ENCODE data around the gene ADAMTS2. TPM values are rescaled to one million over a fixed set of nuclear protein-coding genes. Genes with fewer than 3 reads are reported as not detected.

Gene ADAMTS2
- polyA plus RNA-seq, 3 donors: 0.74 to 2.3 TPM; not detected in 1

- H3K36me3 Mint-ChIP-seq: no peaks in the 10 kb centered on the region
- no peaks in the 10 kb centered on the region for H3K27me3 ChIP-seq (ENCODE audit: control insufficient read depth in 2 of 2, insufficient read depth in 2 of 2, low read length in 2 of 2)
- no peaks in the 10 kb centered on the region for H3K79me2 ChIP-seq (ENCODE audit: insufficient read depth, low read length)
- H3K4me3 ChIP-seq (replicated peaks in 1 of 3; ENCODE audit: low read depth in 2 of 3, low read length in 3 of 3): no peak overlapping the region
- no peak overlapping the region for H3K27ac Mint-ChIP-seq
- no peak overlapping the region for H3K27ac ChIP-seq (ENCODE audit: low read depth in 1 of 2, low read length in 2 of 2)
- peaks cover 8 to 10% of the 10 kb centered on the region in 2 donors for H3K9me3 ChIP-seq (replicated peaks in 1 of 2; ENCODE audit: control insufficient read depth in 1 of 2, insufficient read depth in 1 of 2, low read length in 2 of 2)
- no peaks in the 10 kb centered on the region for H4K20me1 ChIP-seq (ENCODE audit: insufficient read depth, low read length)
- no peak overlapping the region for H3K4me2 ChIP-seq (replicated peaks; ENCODE audit: extremely low read depth, low read length, poor library complexity, severe bottlenecking)
- no peak overlapping the region for H3K4me3 Mint-ChIP-seq
- 85% methylated on average over 9 of the region's 17 CpGs for WGBS (ENCODE audit: insufficient coverage)
- no peak overlapping the region for H3K9ac ChIP-seq (ENCODE audit: insufficient read depth, low read length, poor library complexity, severe bottlenecking)
- no peaks in the 10 kb centered on the region for H3K36me3 ChIP-seq (replicated peaks in 1 of 2; ENCODE audit: control insufficient read depth in 1 of 2, insufficient read depth in 2 of 2, low read length in 2 of 2)
- no peak overlapping the region for H2AFZ ChIP-seq (ENCODE audit: insufficient read depth, low read depth, low read length, poor library complexity, severe bottlenecking)
- TF ChIP-seq CTCF (IDR thresholded peaks at IDR 0.05): no peak
- peaks cover 1 to 6% (median 5%) of the 10 kb centered on the region in 3 donors for H3K27me3 Mint-ChIP-seq (ENCODE audit: low read depth in 3 of 3)
- intact Hi-C loops (cut with micrococcal nuclease): no loop called here
- no peaks in the 10 kb centered on the region for H3K4me1 Mint-ChIP-seq
- no peak for DNase-seq
- peaks cover 0 to 13% (median 6%) of the 10 kb centered on the region in 7 donors for H3K9me3 Mint-ChIP-seq
- no peaks in the 10 kb centered on the region for H3K4me1 ChIP-seq (ENCODE audit: control insufficient read depth in 1 of 2, insufficient read depth in 2 of 2, low read length in 2 of 2)
Measured at GRCh38 chr5:179232091-179232735, 113.0 kb downstream of the ADAMTS2 start.

GRCh38 chr5:179231309-179231708 is 114.0 kb downstream of the ADAMTS2 start:
- no peaks in the 10 kb centered on the region for H4K20me1 ChIP-seq (ENCODE audit: insufficient read depth, low read length)
- Mint-ChIP-seq H3K27me3 (ENCODE audit: low read depth in 3 of 3) (peaks cover 1 to 6% (median 5%) of the 10 kb centered on the region in 3 donors), H3K36me3 (no peaks in the 10 kb centered on the region), H3K27ac (no peak overlapping the region), H3K9me3 (peaks cover 0 to 4% (median 0%) of the 10 kb centered on the region in 7 donors), H3K4me3 (no peak overlapping the region), H3K4me1 (no peaks in the 10 kb centered on the region)
- no peak for TF ChIP-seq CTCF (IDR thresholded peaks at IDR 0.05)
- no peak overlapping the region for H2AFZ ChIP-seq (ENCODE audit: insufficient read depth, low read depth, low read length, poor library complexity, severe bottlenecking)
- no peak overlapping the region for H3K4me2 ChIP-seq (replicated peaks; ENCODE audit: extremely low read depth, low read length, poor library complexity, severe bottlenecking)
- no peaks in the 10 kb centered on the region for H3K36me3 ChIP-seq (replicated peaks in 1 of 2; ENCODE audit: control insufficient read depth in 1 of 2, insufficient read depth in 2 of 2, low read length in 2 of 2)
- no peak overlapping the region for H3K9ac ChIP-seq (ENCODE audit: insufficient read depth, low read length, poor library complexity, severe bottlenecking)
- no peak overlapping the region for H3K4me3 ChIP-seq (replicated peaks in 1 of 3; ENCODE audit: low read depth in 2 of 3, low read length in 3 of 3)
- no peak for DNase-seq
- no peaks in the 10 kb centered on the region for H3K4me1 ChIP-seq (ENCODE audit: control insufficient read depth in 1 of 2, insufficient read depth in 2 of 2, low read length in 2 of 2)
- no peak overlapping the region for H3K27ac ChIP-seq (ENCODE audit: low read depth in 1 of 2, low read length in 2 of 2)
- no peaks in the 10 kb centered on the region for H3K27me3 ChIP-seq (ENCODE audit: control insufficient read depth in 2 of 2, insufficient read depth in 2 of 2, low read length in 2 of 2)
- H3K79me2 ChIP-seq (ENCODE audit: insufficient read depth, low read length): no peaks in the 10 kb centered on the region
- peaks cover 0 to 1% of the 10 kb centered on the region in 2 donors for H3K9me3 ChIP-seq (replicated peaks in 1 of 2; ENCODE audit: control insufficient read depth in 1 of 2, insufficient read depth in 1 of 2, low read length in 2 of 2)
- WGBS (ENCODE audit: insufficient coverage): 98% methylated on average over 7 of the region's 14 CpGs
- intact Hi-C loops (cut with micrococcal nuclease): no loop called here
